SK-N-SH treated with all-trans-retinoic acid at 6 μM for 48 hours (cell line): ENCODE results near the gene RASSF5.

Source experiments
- TF ChIP-seq, protein P1 (sequence below): fragments of 250-450 bp; sonication (Bioruptor Pico); IDR thresholded peaks from 2 replicates; pipeline ENCODE4 v1.5.1; 2020; ENCODE audit warnings: low read depth, mild to moderate bottlenecking, moderate library complexity
- TF ChIP-seq, protein P2 (sequence below): fragments of 250-450 bp; sonication (Bioruptor Pico); IDR thresholded peaks from 2 replicates; pipeline ENCODE4 v1.8.0; 2021; ENCODE audit warnings: low read depth, mild to moderate bottlenecking, moderate library complexity, borderline replicate concordance

DNA sequence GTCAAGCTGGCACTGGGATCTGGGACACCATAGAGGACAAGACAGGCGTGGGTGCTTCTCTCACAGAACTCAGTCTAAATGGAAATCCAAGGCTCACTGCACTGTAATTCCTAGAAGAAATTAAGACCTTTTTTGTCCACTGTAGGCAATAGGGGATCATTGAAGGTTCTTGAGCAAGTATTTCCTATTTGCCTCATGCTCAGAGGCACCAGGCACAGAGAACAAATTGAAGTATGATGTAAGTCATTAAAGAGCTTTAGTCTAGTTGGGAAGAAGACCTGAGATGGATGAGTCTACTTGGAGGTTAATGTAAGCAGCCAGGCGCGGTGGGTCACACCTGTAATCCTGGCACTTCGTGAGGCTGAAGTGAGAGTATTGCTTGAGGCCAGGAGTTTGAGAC is 70.3 kb downstream of the RASSF5 start:
- TF ChIP-seq, protein P1, sequence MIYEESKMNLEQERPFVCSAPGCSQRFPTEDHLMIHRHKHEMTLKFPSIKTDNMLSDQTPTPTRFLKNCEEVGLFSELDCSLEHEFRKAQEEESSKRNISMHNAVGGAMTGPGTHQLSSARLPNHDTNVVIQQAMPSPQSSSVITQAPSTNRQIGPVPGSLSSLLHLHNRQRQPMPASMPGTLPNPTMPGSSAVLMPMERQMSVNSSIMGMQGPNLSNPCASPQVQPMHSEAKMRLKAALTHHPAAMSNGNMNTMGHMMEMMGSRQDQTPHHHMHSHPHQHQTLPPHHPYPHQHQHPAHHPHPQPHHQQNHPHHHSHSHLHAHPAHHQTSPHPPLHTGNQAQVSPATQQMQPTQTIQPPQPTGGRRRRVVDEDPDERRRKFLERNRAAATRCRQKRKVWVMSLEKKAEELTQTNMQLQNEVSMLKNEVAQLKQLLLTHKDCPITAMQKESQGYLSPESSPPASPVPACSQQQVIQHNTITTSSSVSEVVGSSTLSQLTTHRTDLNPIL (CRISPR knock-in tag), result no peak
- TF ChIP-seq, protein P2, sequence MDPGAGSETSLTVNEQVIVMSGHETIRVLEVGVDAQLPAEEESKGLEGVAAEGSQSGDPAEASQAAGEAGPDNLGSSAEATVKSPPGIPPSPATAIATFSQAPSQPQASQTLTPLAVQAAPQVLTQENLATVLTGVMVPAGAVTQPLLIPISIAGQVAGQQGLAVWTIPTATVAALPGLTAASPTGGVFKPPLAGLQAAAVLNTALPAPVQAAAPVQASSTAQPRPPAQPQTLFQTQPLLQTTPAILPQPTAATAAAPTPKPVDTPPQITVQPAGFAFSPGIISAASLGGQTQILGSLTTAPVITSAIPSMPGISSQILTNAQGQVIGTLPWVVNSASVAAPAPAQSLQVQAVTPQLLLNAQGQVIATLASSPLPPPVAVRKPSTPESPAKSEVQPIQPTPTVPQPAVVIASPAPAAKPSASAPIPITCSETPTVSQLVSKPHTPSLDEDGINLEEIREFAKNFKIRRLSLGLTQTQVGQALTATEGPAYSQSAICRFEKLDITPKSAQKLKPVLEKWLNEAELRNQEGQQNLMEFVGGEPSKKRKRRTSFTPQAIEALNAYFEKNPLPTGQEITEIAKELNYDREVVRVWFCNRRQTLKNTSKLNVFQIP, result no peak
